Measurements from ENCODE around the gene DHX34.

DNA sequence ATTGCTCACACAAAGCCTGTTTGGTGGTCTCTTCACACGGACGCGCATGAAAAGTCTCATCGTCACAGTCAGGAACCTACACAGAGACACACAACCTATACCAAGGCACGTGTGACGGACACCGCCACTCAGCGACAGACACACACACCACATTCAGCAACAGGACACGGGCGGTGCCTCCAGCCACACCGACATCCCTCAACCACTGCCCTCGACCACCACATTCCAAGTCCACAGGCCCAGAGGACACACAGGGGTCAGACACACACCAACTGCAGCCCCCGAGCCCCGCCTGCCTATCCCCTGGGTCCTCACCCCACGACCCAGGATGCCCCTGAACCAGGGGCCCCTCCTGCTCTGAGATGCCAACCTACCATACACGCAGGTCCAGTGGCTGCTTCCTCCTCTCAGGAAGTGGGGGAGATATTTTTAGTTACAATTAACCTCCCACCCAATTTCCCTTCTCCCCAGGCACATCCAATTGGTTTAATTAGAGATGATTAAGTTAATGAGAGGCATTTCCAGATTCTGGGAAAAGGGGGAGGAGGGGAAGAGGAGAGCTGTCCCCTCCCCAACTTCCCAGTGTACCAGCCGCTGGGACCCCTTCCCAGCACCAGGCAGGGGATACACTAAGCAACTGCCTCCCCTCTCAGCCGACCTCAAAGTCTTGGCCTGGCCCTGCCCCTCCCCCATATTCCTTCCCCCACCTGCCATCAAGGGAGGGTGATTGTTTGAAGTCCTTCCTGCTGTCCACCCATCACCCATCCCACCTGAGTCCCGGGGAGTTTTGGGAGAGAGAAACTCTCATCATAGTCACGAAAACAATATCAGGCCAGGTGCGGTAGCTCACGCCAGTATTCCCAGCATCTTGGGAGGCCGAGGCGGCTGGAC is 49.8 kb downstream of the DHX34 start:
- TF ChIP-seq, protein P1, sequence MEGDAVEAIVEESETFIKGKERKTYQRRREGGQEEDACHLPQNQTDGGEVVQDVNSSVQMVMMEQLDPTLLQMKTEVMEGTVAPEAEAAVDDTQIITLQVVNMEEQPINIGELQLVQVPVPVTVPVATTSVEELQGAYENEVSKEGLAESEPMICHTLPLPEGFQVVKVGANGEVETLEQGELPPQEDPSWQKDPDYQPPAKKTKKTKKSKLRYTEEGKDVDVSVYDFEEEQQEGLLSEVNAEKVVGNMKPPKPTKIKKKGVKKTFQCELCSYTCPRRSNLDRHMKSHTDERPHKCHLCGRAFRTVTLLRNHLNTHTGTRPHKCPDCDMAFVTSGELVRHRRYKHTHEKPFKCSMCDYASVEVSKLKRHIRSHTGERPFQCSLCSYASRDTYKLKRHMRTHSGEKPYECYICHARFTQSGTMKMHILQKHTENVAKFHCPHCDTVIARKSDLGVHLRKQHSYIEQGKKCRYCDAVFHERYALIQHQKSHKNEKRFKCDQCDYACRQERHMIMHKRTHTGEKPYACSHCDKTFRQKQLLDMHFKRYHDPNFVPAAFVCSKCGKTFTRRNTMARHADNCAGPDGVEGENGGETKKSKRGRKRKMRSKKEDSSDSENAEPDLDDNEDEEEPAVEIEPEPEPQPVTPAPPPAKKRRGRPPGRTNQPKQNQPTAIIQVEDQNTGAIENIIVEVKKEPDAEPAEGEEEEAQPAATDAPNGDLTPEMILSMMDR (IDR thresholded peaks at IDR 0.05), result no peak
- no peak for TF ChIP-seq POLR2A (IDR thresholded peaks at IDR 0.05)

All from esophagus squamous epithelium (tissue), 4 donors.